ENCODE measurements around the gene DDX3X. TPM values are rescaled to one million over a fixed set of nuclear protein-coding genes. Genes with fewer than 3 reads are reported as not detected.

The DDX3X gene
- total RNA-seq, 1 experiment from 2014 or later, result 338 TPM

DNA sequence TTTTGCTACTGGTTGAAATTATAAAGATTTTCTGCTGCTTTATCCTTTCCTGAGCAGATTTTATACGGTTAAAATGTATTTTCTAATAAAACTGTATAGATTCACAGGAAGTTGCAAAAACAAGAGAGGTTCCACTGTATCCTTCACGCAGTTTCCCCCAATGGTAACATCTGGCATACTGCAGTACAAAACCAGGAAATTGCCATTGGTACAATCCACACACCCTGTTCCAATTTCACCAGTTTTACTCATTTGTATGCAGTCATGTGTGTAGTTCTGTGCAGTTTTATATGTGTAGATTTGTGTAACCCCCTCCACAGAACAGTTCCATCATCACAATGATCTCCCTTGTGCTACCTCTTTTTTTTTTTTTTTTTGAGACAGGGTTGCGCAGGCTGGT is 20.0 kb downstream of the DDX3X start:
- Histone ChIP-seq H2BK120ac (ENCODE audit: low read depth, low read length, poor library complexity, severe bottlenecking) (no peak overlapping the region), H3K18ac (ENCODE audit: insufficient read length, low read depth, low read length) (no peak overlapping the region), H2AK5ac (ENCODE audit: insufficient read length, low read length) (no peak overlapping the region), H3K23ac (ENCODE audit: insufficient read length, low read depth, low read length) (no peak overlapping the region), H4K91ac (ENCODE audit: insufficient read length, low read depth, low read length) (no peak overlapping the region), H3K4me2 (ENCODE audit: insufficient read depth, insufficient read length, low read length) (no peak overlapping the region), H3K27ac (ENCODE audit: insufficient read length, low read depth, low read length) (no peak overlapping the region), H4K20me1 (ENCODE audit: control insufficient read depth, insufficient read depth, insufficient read length) (peaks cover 2% of the 10 kb centered on the region), H3K79me2 (ENCODE audit: insufficient read depth, low read length) (0 out of 2 replicates have a peak, but pooled peaks cover 2% of the 10 kb centered on the region), H2BK12ac (ENCODE audit: insufficient read length, low read depth, low read length) (no peak overlapping the region), H3K4ac (ENCODE audit: low read depth, low read length) (no peak overlapping the region), H3K9me3 (ENCODE audit: control insufficient read depth, low read depth, low read length) (no peaks in the 10 kb centered on the region), H3K4me1 (ENCODE audit: insufficient read depth, low read length) (no peaks in the 10 kb centered on the region), H4K5ac (ENCODE audit: insufficient read length, low read depth, low read length) (no peak overlapping the region), H4K8ac (replicated peaks; ENCODE audit: insufficient read length, low read depth, low read length) (no peak overlapping the region), H3K23me2 (ENCODE audit: insufficient read length, low read depth, low read length, poor library complexity, severe bottlenecking) (no peaks in the 10 kb centered on the region), H3T11ph (ENCODE audit: low read length) (no peak overlapping the region), H3K56ac (ENCODE audit: insufficient read length, low read depth, low read length) (no peak overlapping the region), H2BK15ac (ENCODE audit: low read depth, low read length) (no peak overlapping the region), H3K9ac (ENCODE audit: extremely low read depth, insufficient read length, low read length) (no peak overlapping the region), H2BK20ac (ENCODE audit: low read depth, low read length, poor library complexity, severe bottlenecking) (no peak overlapping the region), H3K14ac (ENCODE audit: insufficient read depth, low read length) (no peak overlapping the region), H3K27me3 (ENCODE audit: insufficient read depth, low read length) (no peaks in the 10 kb centered on the region), H2AFZ (ENCODE audit: low read length) (no peak overlapping the region), H3K79me1 (ENCODE audit: insufficient read depth, low read depth, low read length, poor library complexity, severe bottlenecking) (no peaks in the 10 kb centered on the region), H2BK5ac (ENCODE audit: insufficient read length, low read length) (no peak overlapping the region)
- TF ChIP-seq, protein P1, sequence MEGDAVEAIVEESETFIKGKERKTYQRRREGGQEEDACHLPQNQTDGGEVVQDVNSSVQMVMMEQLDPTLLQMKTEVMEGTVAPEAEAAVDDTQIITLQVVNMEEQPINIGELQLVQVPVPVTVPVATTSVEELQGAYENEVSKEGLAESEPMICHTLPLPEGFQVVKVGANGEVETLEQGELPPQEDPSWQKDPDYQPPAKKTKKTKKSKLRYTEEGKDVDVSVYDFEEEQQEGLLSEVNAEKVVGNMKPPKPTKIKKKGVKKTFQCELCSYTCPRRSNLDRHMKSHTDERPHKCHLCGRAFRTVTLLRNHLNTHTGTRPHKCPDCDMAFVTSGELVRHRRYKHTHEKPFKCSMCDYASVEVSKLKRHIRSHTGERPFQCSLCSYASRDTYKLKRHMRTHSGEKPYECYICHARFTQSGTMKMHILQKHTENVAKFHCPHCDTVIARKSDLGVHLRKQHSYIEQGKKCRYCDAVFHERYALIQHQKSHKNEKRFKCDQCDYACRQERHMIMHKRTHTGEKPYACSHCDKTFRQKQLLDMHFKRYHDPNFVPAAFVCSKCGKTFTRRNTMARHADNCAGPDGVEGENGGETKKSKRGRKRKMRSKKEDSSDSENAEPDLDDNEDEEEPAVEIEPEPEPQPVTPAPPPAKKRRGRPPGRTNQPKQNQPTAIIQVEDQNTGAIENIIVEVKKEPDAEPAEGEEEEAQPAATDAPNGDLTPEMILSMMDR (conservative IDR thresholded peaks at IDR 0.05), result no peak
- DNase-seq, result no peak
- Mint-ChIP-seq H3K4me1 (peaks cover 0 to 10% of the 10 kb centered on the region in 2 experiments; a peak in 2 of 4 replicates), H3K4me3 (no peak overlapping the region), H3K27me3 (ENCODE audit: low read depth) (no peaks in the 10 kb centered on the region; the same call in 1 of the 2 replicates), H3K27ac (no peak overlapping the region), H3K36me3 (ENCODE audit: insufficient read depth in 1 of 3, low read depth in 3 of 3) (peaks cover 2 to 20% (median 6%) of the 10 kb centered on the region in 3 experiments; a peak in 5 of 7 replicates), H3K9me3 (peaks cover 51 to 58% of the 10 kb centered on the region in 2 experiments)
- no CpG with 5 or more reads among the region's 3 CpGs for WGBS (ENCODE audit: extremely low coverage, insufficient read length, low lambda C conversion rate)
